H1 (cell line): Measurements from ENCODE around the gene RELN. TPM values are rescaled to one million over a fixed set of nuclear protein-coding genes. Genes with fewer than 3 reads are reported as not detected.

ENCODE experiments used
- CTCF ChIA-PET: fragments of 300-600 bp; sonication (Branson Sonifier 250); formaldehyde crosslinking; loops from one replicate; lab custom pipeline; 2021; ENCODE audit not compliant: partially characterized antibody; lab: Charles Lee
- POLR2A ChIA-PET: fragments of 300-600 bp; sonication (Branson Sonifier 250); formaldehyde crosslinking; loops from one replicate; lab custom pipeline; 2021; ENCODE audit warnings: inconsistent platforms; ENCODE audit not compliant: partially characterized antibody; lab: Charles Lee
- DNase-seq, 2 experiments: peaks; one replicate each; pipeline versions ENCODE4 v3.0.0 to v3.0.0-alpha.2; 2010 to 2022; ENCODE audit warnings: low spot score in 2 of 2, low read depth in 1 of 2, mixed read lengths in 1 of 2
- FAIRE-seq: peaks from 2 replicates; lab custom pipeline; 2011; peaks lifted over from hg19 to GRCh38; lab: Jason Lieb, UNC
- H2AFZ ChIP-seq: 2 replicates; pipeline ENCODE4 v1.8.1; 2012; ENCODE audit warnings: low read length, inconsistent platforms
- H2AK5ac ChIP-seq: 2 replicates; pipeline ENCODE4 v1.6.1; 2013; ENCODE audit warnings: low read depth, low read length
- H2BK120ac ChIP-seq: replicated peaks from 2 replicates; pipeline ENCODE3; 2013; ENCODE audit warnings: low read depth, low read length, inconsistent platforms
- H2BK12ac ChIP-seq: 2 replicates; pipeline ENCODE4 v1.6.1; 2013; ENCODE audit warnings: low read depth, low read length
- H2BK15ac ChIP-seq: 2 replicates; pipeline ENCODE4 v1.6.1; 2013; ENCODE audit warnings: low read length
- H2BK20ac ChIP-seq: 2 replicates; pipeline ENCODE4 v1.6.1; 2013; ENCODE audit warnings: low read length
- H2BK5ac ChIP-seq: 2 replicates; pipeline ENCODE4 v1.6.1; 2013; ENCODE audit warnings: low read depth, low read length
- H3K14ac ChIP-seq: 2 replicates; pipeline ENCODE4 v1.6.1; 2013; ENCODE audit warnings: inconsistent platforms; ENCODE audit not compliant: insufficient read length
- H3K18ac ChIP-seq: 2 replicates; pipeline ENCODE4 v1.6.1; 2013; ENCODE audit warnings: low read length; ENCODE audit errors: extremely low read depth
- H3K23ac ChIP-seq: 2 replicates; pipeline ENCODE4 v1.6.1; 2013; ENCODE audit warnings: inconsistent platforms; ENCODE audit not compliant: insufficient read length
- H3K23me2 ChIP-seq: 2 replicates; pipeline ENCODE4 v1.6.1; 2013; ENCODE audit warnings: low read depth, low read length
- H3K27ac ChIP-seq: 2 replicates; pipeline ENCODE4 v1.6.1; 2011; ENCODE audit warnings: low read depth, low read length, inconsistent platforms
- H3K27me3 ChIP-seq, 4 experiments: replicated peaks in 1 of 4; 1 replicate in 1 of 4; 2 replicates in 3 of 4; pipeline versions ENCODE4 v1.6.1 to v1.8.1; 2011 to 2013; ENCODE audit warnings: low read length in 3 of 4, mild to moderate bottlenecking in 3 of 4, inconsistent platforms in 2 of 4, mixed read lengths in 2 of 4, moderate library complexity in 1 of 4; ENCODE audit not compliant: control insufficient read depth in 3 of 4, insufficient read depth in 3 of 4; ENCODE audit errors: extremely low read depth in 1 of 4
- H3K36me3 ChIP-seq, 4 experiments: 2 replicates each; pipeline versions ENCODE4 v1.6.1 to v1.8.1; 2011 to 2013; ENCODE audit warnings: mild to moderate bottlenecking in 4 of 4, low read length in 3 of 4, moderate library complexity in 2 of 4, control low read depth in 1 of 4, inconsistent platforms in 1 of 4; ENCODE audit not compliant: insufficient read depth in 4 of 4, control insufficient read depth in 2 of 4
- H3K4ac ChIP-seq: replicated peaks from 2 replicates; pipeline ENCODE3; 2013; ENCODE audit warnings: low read length, low read depth, mixed read lengths, inconsistent platforms; ENCODE audit not compliant: insufficient read length
- H3K4me1 ChIP-seq, 4 experiments: replicated peaks in 1 of 4; 1 replicate in 1 of 4; 2 replicates in 3 of 4; pipeline versions ENCODE4 v1.6.1 to v1.8.1; 2011 to 2013; ENCODE audit warnings: low read length in 3 of 4, inconsistent platforms in 2 of 4, mixed read lengths in 1 of 4; ENCODE audit not compliant: insufficient read depth in 4 of 4, control insufficient read depth in 3 of 4
- H3K4me2 ChIP-seq, 2 experiments: 2 replicates each; pipeline versions ENCODE4 v1.6.1 to v1.8.1; 2011 to 2013; ENCODE audit warnings: low read depth in 2 of 2, low read length in 2 of 2, control low read depth in 1 of 2, inconsistent platforms in 1 of 2, mild to moderate bottlenecking in 1 of 2; ENCODE audit not compliant: insufficient read depth in 1 of 2
- H3K4me3 ChIP-seq, 4 experiments: fragments of 200-600, 300-600 bp in 1 of 4; sonication (generic), shearing (Covaris generic), sonication (Bioruptor Twin) in 1 of 4; 2 replicates each; pipeline versions ENCODE4 v1.5.1 to v1.8.1; 2011 to 2016; ENCODE audit warnings: low read length in 4 of 4, low read depth in 3 of 4, control low read depth in 2 of 4, inconsistent platforms in 2 of 4, mild to moderate bottlenecking in 2 of 4, mixed read lengths in 1 of 4, moderate library complexity in 1 of 4; ENCODE audit not compliant: insufficient read depth in 2 of 4; ENCODE audit errors: extremely low read depth in 1 of 4
- H3K56ac ChIP-seq: replicated peaks from 2 replicates; pipeline ENCODE3; 2013; ENCODE audit warnings: low read depth, mild to moderate bottlenecking, mixed read lengths, low read length, inconsistent platforms; ENCODE audit not compliant: insufficient read length
- H3K79me1 ChIP-seq: 2 replicates; pipeline ENCODE4 v1.6.1; 2013; ENCODE audit warnings: low read depth, low read length, control low read depth
- H3K79me2 ChIP-seq, 2 experiments: 2 replicates each; pipeline versions ENCODE4 v1.6.1 to v1.8.1; 2012 to 2013; ENCODE audit warnings: low read length in 2 of 2, mild to moderate bottlenecking in 2 of 2, inconsistent platforms in 1 of 2; ENCODE audit not compliant: insufficient read depth in 2 of 2, control insufficient read depth in 1 of 2
- H3K9ac ChIP-seq, 4 experiments: replicated peaks in 1 of 4; 1 replicate in 1 of 4; 2 replicates in 3 of 4; pipeline versions ENCODE4 v1.6.1 to v1.8.1; 2011 to 2013; ENCODE audit warnings: low read depth in 3 of 4, low read length in 3 of 4, control low read depth in 2 of 4, mild to moderate bottlenecking in 2 of 4, moderate library complexity in 2 of 4, inconsistent platforms in 1 of 4; ENCODE audit errors: extremely low read depth in 1 of 4
- H3K9me3 ChIP-seq, 2 experiments: 2 replicates each; pipeline versions ENCODE4 v1.6.1 to v1.8.1; 2012 to 2013; ENCODE audit warnings: mild to moderate bottlenecking in 2 of 2, moderate library complexity in 2 of 2, control low read depth in 1 of 2, inconsistent platforms in 1 of 2, low read depth in 1 of 2, low read length in 1 of 2, mixed read lengths in 1 of 2; ENCODE audit not compliant: insufficient read depth in 2 of 2
- H4K20me1 ChIP-seq, 2 experiments: replicated peaks in 1 of 2; 2 replicates each; pipeline versions ENCODE3 to v1.8.1; 2011 to 2013; ENCODE audit warnings: inconsistent platforms in 2 of 2, low read length in 2 of 2, mild to moderate bottlenecking in 1 of 2; ENCODE audit not compliant: insufficient read depth in 2 of 2, control insufficient read depth in 1 of 2
- H4K5ac ChIP-seq: 2 replicates; pipeline ENCODE4 v1.6.1; 2013; ENCODE audit warnings: low read length, low read depth, mixed read lengths, inconsistent platforms; ENCODE audit not compliant: insufficient read length
- H4K8ac ChIP-seq: 2 replicates; pipeline ENCODE4 v1.8.0; 2013; ENCODE audit warnings: mild to moderate bottlenecking, moderate library complexity, low read length, inconsistent platforms; ENCODE audit not compliant: insufficient read depth; ENCODE audit errors: extremely low read depth
- H4K91ac ChIP-seq: replicated peaks from 2 replicates; pipeline ENCODE3; 2013; ENCODE audit warnings: low read length, mixed read lengths, inconsistent platforms; ENCODE audit not compliant: insufficient read length
- ATF3 ChIP-seq: IDR thresholded peaks from 2 replicates; pipeline ENCODE4 v1.6.1; 2011; ENCODE audit warnings: low read depth, mild to moderate bottlenecking, low read length; ENCODE audit not compliant: insufficient read depth
- CREB1 ChIP-seq: IDR thresholded peaks from 2 replicates; pipeline ENCODE4 v1.6.1; 2012; ENCODE audit warnings: inconsistent platforms
- CTCF ChIP-seq, 3 experiments: IDR thresholded peaks; 1 replicate in 2 of 3; 2 replicates in 1 of 3; pipeline versions ENCODE4 v1.5.1 to v1.6.1; 2011; ENCODE audit warnings: low read length in 3 of 3, mild to moderate bottlenecking in 3 of 3, inconsistent platforms in 2 of 3, low read depth in 1 of 3, moderate library complexity in 1 of 3; ENCODE audit not compliant: insufficient read depth in 1 of 3; ENCODE audit errors: control extremely low read depth in 1 of 3
- EGR1 ChIP-seq: IDR thresholded peaks from 2 replicates; pipeline ENCODE4 v1.6.1; 2011; ENCODE audit warnings: low read depth, low read length, borderline replicate concordance
- GABPA ChIP-seq: IDR thresholded peaks from 2 replicates; pipeline ENCODE4 v1.6.1; 2011; ENCODE audit warnings: mild to moderate bottlenecking, low read length, moderate library complexity, borderline replicate concordance; ENCODE audit not compliant: insufficient read depth
- KDM5A ChIP-seq: fragments of 200-600 bp; IDR thresholded peaks from 2 replicates; pipeline ENCODE4 v1.7.1; 2012; ENCODE audit warnings: mild to moderate bottlenecking, low read length, inconsistent platforms, mixed read lengths
- MAFK ChIP-seq: IDR thresholded peaks from 2 replicates; pipeline ENCODE4 v1.6.1; 2012; ENCODE audit warnings: low read depth, mild to moderate bottlenecking, improper control_type of control experiment, low read length
- RXRA ChIP-seq: IDR thresholded peaks from 2 replicates; pipeline ENCODE4 v1.6.1; 2011; ENCODE audit warnings: low read depth, mild to moderate bottlenecking, low read length, moderate library complexity; ENCODE audit not compliant: insufficient read depth
- SIX5 ChIP-seq: IDR thresholded peaks from 2 replicates; pipeline ENCODE4 v1.6.1; 2011; ENCODE audit warnings: mild to moderate bottlenecking, low read depth, low read length
- SUZ12 ChIP-seq: fragments of 200-600 bp; sonication (generic); IDR thresholded peaks from 2 replicates; pipeline ENCODE4 v1.6.1; 2012; ENCODE audit warnings: mild to moderate bottlenecking, inconsistent platforms, low read length, moderate library complexity, mixed read lengths
- TBP ChIP-seq: IDR thresholded peaks from 2 replicates; pipeline ENCODE4 v1.6.1; 2011; ENCODE audit warnings: low read depth, low read length, improper control_type of control experiment
- TEAD4 ChIP-seq: IDR thresholded peaks from 2 replicates; pipeline ENCODE4 v1.6.1; 2012; ENCODE audit warnings: low read depth, low read length, inconsistent platforms, mixed read lengths
- ZNF274 ChIP-seq: IDR thresholded peaks from 2 replicates; pipeline ENCODE4 v1.7.0; 2012; ENCODE audit warnings: low read length, borderline replicate concordance; ENCODE audit errors: extremely low read depth
- WGBS, 2 experiments: shearing (Covaris generic) in 1 of 2; methylation state at CpG; one replicate each; pipeline versions ENCODE4 v1.1.6 to v1.1.7; 2013 to 2015; ENCODE audit warnings: low lambda C conversion rate in 2 of 2, mixed read lengths in 2 of 2, inconsistent platforms in 1 of 2, low coverage in 1 of 2, missing lambda C conversion rate in 1 of 2; ENCODE audit not compliant: insufficient replicate concordance in 2 of 2, insufficient coverage in 1 of 2, insufficient read length in 1 of 2; ENCODE audit errors: extremely low coverage in 1 of 2, missing lambda C conversion rate in 1 of 2; 5-methylcytosine and 5-hydroxymethylcytosine counted together
- polyA plus RNA-seq, 7 experiments: library from polyadenylated mRNA; depleted of rRNA in 3 of 7; stranded (reverse) in 5 of 7; unstranded in 2 of 7; fragments of >200 nt in 5 of 7; fragments of 200-250 nt in 2 of 7; gene quantifications; 1 replicate in 5 of 7; 2 replicates in 1 of 7; 4 replicates in 1 of 7; pipeline versions ENCODE4 v1.2.1 to v1.2.3, GENCODE V29; 2011 to 2013; ENCODE audit warnings: missing spikeins in 2 of 7, mixed read lengths in 2 of 7
- total RNA-seq: library from RNA; stranded (reverse); fragmentation: NEBNext Ultra II Directional; extraction: Animal tissue kit (Norgen Biotek cat#: 25700); gene quantifications from 2 replicates; pipeline ENCODE4 v1.2.1, GENCODE V29; 2021

The RELN gene
- total and polyA plus RNA-seq, 2 of the 8 experiments (the other 6 are each of a cell fraction or from before 2014, with no cell fraction given) = 0.03 to 0.07 TPM

GRCh38 chr7:103717574-103717973 is 271.9 kb downstream of the RELN start:
- Histone ChIP-seq H3K18ac (no peak overlapping the region), H3K27ac (no peak overlapping the region), H4K91ac (no peak overlapping the region), H3K9ac (no peak overlapping the region), H3K4me2 (no peak overlapping the region), H4K20me1 (no peaks in the 10 kb centered on the region), H3K4ac (no peak overlapping the region), H3K79me2 (no peaks in the 10 kb centered on the region), H4K5ac (no peak overlapping the region), H3K56ac (no peak overlapping the region), H2BK5ac (no peak overlapping the region), H2BK12ac (no peak overlapping the region), H2AK5ac (no peak overlapping the region), H2BK120ac (no peak overlapping the region), H4K8ac (no peak overlapping the region), H2BK20ac (no peak overlapping the region), H3K9me3 (no peaks in the 10 kb centered on the region), H3K23me2 (no peaks in the 10 kb centered on the region), H2BK15ac (no peak overlapping the region), H3K27me3 (no peaks in the 10 kb centered on the region), H3K23ac (no peak overlapping the region), H3K36me3 (no peaks in the 10 kb centered on the region), H3K79me1 (no peaks in the 10 kb centered on the region), H3K4me1 (no peaks in the 10 kb centered on the region), H2AFZ (no peak overlapping the region), H3K14ac (no peak overlapping the region), H3K4me3 (no peak overlapping the region)
- POLR2A ChIA-PET = no interaction called here
- no peak for FAIRE-seq
- WGBS, 2 experiments = 95% methylated on average over 3 of the region's 3 CpGs; no CpG with 5 or more reads in 1 of the 2 experiments
- CTCF ChIA-PET = no interaction called here
- DNase-seq = no peak
- TF ChIP-seq TEAD4 (no peak), CREB1 (no peak), SUZ12 (no peak), GABPA (no peak), ZNF274 (no peak), CTCF (IDR thresholded peaks at IDR 0.05; ENCODE audit: control extremely low read depth in 1 of 3, insufficient read depth in 1 of 3, low read depth in 1 of 3, low read length in 3 of 3) (no peak), MAFK (no peak), KDM5A (no peak), EGR1 (no peak), TBP (no peak), RXRA (no peak), ATF3 (no peak), SIX5 (no peak)
